Fibroblast of skin of left biceps (primary cell): ENCODE results near the gene PRMT5.
"Not testable (repeated sequence)": the region's sequence is repeated elsewhere in the genome, so short reads cannot be mapped to it uniquely, and the experiment has no call there.

Experiments
- DNase-seq, 2 experiments: peaks; one replicate each; pipeline ENCODE4 v3.0.0-alpha.2; 2013; ENCODE audit warnings: low read depth in 2 of 2

Gene PRMT5

DNA sequence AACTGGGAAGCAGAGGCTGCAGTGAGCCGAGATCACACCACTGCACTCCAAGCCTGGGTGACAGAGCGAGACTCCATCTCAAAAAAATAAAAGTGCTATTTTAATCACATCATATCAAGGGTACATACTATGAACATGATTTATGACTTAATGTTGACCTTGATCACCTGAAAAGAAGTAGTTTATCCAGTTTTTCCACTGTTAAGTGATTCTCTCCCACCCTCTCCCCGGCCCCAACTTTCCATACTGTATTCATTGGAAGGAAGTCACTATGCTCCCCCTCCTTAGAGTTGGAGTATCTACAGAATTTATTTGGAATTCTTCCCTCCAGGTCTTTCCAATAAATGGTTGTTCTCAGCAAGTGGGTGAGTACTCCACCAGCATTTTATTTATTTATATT is 3.0 kb upstream of the PRMT5 start:
- no peak for DNase-seq

DNA sequence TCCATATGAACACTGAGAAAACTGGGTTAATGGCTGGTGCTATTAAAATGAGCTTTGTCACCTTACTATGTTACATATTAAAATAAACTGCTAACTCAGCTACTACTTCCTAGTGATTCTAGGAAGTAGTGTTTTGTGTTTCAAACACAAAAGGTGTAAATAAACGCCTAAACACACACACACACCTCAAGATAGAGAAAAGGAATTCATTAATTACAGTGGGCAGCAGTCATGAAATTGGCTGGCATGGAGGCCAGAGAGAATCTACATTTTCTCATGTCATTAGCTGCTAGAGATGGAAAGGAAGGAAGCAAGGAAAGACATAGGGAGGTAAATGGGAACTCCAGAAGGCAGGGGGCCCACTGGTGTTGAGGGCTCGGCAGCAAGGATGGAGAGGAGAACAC is 787 bp upstream of the PRMT5 start:
- no peak for DNase-seq

DNA sequence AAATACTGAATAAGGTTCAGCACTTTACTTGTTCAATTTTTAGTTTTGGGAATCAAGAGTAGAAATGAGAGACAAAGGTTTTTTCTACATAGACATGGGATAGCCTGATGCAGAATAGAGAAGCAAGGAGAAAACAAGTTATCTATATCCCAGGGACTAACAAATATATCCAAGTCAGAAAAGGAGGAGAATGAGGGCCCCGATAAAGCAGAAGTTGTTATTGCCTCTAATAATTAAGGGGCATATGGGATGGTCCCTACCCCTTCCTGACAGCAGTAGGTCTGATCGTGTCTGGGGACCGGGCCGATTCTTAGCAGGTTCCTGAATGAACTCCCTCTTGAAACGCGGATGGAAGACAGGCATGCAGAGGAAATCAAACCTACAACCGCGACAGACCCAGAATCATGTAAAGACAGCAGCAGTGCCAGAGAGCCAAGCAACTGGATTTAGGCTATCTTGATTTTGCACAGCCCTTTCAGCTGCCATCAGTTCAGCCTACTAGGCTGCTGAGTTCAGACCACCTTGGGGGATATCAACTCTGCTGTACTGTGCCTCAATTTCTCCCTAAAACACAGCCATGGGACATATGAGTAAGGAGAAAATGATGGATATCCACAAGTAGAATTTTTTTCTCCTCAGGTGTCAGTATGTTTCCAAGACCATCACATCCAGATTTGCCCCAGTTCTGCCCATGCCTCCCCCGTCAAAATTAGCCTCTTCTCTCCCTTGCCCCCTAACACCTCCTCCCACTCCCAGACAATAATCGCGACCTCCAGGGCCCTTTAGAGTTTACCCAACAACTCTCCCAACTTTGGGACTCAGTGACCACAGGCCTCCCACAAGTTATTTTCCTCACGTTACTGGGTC is 706 bp downstream of the PRMT5 start:
- no peak for DNase-seq

DNA sequence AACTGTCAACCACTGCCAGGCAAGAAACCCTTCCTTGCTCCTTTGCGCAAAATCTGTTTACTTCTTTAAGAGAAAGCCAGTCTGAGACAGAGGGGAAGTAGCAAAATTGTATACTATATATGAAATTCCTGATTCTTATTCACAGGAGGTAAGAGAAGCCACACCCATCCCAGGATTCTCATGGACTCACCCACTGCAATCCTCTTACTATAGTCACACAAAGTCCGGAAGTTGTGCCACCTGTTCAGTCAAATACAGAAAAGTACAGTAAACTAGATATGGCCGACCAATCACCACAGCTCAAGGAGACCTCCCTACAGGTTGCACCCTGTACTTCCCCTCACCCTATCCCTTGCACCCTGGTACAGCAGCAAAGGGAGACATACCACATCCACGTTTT is 2.9 kb downstream of the PRMT5 start:
- DNase-seq, result no peak

DNA sequence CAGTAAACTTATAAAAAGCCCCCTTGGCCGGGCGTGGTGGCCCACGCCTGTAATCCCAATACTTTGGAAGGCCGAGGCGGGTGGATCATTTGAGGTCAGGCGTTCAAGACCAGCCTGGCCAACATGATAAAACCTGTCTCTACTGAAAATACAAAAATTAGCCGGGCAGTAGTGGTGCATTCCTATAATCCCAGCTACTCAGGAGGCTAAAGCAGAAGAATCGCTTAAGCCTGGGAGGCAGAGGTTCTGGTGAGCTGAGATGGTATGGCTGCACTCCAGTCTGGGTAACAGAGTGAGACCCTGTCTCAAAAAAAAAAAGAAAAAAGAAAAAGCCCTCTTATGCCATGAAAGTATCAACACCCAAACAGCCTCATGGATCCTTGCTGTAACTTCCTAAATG is 3.7 kb downstream of the PRMT5 start:
- DNase-seq, result no peak

DNA sequence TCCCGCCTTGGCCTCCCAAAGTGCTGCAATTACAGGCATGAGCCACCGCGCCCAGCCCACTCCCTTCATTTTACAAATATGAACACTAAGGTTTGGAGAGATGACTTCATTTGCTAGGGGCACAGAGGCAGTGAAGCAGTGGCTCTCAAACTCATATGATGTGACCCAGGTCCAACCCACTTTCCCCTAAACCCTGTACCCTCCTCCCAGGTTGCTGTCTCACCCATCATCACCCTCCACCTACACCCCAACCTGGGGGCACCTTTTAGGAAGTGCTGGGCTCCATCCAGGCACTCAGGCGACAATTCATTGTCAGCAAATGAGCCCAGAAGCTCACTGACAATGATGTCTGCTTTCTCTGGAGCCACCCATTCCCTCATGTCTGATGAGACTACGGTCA is 5.4 kb downstream of the PRMT5 start:
- no peak for DNase-seq

DNA sequence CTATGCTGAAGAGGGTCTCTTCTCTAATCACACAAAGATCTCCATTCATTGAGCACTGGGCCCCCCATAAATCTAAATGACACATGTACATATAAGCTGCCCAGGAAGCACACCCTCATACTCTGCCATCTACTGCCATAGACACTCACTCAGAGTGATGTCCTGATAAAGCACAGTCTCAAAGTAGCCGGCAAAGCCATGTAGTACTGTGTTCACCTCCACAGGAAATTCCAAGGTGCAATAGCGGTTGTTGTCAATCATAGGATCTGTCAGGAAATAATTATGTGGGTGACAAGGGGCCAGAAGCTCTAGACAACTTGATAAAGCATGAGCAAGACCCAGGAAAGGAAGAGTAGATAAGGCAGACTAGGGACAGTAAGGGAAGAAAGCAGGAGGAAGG is 6.9 kb downstream of the PRMT5 start:
- DNase-seq, result no peak

DNA sequence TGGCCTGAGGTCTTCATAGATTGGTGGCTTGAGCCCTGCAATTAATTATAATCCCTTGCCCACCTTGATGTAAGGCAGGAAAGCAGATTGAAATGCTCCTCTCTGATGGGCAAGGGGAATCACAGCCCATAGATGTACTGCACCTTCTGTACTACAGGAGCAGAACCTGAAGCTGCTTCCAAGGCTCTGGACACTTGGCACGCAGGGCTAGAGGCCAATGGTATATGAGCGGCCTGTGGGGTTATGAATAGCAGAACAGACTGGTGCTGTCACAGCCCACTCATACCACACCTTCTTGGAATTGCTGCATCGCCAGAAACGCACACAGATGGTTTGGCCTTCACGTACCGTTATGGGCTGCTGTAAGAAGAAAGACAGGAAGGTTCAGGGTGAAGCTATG is 8.5 kb downstream of the PRMT5 start:
- DNase-seq, result no peak

DNA sequence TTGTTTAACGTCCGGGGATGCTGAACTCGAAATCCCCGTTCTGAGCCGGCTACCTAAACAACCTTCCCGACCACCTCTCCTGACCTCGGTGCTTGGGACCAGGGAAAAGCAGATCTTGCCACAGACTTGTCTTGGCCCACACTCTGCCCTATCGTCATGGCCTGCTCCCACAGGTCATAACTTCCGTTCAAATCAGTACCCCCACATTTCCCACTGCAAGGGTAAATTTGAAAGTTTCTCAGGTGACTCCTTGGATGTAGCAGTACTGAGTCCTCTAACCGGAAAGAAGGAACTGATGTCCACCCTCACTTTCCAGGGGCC is 9.6 kb downstream of the PRMT5 start:
- no peak for DNase-seq

DNA sequence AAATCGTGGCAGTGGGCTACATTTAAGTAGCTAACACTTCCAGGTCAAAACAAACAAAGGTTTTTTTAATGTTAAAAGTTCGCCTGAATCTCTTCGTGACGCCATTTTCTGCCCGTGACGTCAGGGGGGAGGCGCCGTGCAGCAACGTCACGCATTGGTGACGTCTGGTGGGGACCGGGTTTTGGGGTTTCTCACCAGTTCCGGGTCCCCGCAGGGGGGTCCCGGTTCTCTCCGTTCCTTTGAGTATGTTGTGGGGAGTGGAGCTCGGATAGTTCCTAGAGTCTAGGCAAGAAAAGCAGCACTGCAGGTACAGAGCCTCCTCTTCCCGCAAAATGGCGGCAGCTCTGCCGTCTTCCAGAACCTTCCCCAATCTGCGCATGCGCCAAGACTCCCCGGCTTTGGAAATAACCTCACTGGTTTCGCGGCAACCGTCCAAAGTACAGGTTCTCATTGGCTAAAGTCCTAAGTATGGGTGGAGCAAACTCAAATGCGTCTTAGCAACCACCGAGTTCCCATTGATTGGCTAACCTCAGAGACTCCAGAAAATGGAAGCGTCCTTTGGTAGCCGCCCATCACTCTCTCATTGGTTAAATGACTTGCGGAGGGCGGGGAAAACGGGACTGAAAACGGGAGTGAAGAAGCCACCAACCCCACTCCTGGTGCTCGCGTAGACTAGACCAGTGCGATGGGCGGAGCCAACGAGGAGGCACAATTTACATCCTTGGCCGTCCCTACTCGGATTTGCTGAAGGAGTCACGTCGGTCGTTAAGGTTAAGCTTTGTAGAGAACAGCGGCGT is 10.2 kb downstream of the PRMT5 start, which contains the start of gene RBM23:
TSS of gene RBM23 (minus strand) at position 346 of the 797 bp plus-strand sequence.
- peak; percentile 100 for DNase-seq

DNA sequence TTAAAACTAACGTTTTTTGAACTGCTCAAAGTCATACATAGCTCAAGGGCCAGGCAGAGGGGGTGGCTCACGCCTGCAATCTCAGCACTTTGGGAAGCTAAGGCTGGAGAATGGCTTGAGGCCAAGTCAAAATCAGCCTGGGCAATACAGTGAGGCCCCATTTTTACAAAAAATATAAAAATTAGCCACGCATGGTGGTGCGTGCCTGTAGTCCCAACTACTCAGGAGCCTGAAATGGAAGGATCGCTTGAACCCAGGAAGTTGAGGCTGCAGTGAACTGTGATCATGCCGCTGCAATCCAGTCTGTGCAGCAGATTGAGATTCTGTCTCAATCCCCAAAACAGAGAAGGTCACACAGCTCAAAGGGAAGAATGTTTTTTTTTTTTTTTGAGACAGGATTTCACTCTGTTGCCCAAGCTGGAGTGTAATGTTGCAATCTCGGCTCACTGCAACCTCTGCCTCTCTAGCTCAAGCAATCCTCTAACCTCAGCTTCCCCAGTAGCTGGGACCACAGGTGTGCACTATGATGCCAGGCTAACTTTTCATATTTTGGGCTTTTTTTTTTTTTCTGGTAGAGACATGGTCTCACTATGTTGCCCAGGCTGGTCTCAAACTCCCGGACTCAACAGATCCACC is 13.2 kb downstream of the PRMT5 start:
- no peak for DNase-seq

DNA sequence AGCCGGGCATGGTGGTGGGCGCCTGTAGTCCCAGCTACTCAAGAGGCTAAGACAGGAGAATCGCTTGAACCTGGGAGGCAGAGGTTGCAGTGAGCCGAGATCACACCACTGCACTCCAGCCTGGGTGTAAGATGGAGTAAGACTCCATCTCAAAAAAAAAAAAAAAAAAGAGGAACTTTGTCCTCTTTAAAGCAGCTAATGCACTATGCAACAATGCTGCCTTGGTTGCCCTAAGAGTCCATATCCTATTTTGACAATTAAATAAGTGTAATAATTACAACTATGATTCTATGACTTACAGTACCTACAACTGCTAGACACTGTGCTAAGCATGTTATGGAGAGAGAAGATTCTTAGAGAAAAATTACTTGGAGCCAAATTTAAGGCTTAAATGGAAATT is 14.3 kb downstream of the PRMT5 start:
- not testable (repeated sequence) for DNase-seq

DNA sequence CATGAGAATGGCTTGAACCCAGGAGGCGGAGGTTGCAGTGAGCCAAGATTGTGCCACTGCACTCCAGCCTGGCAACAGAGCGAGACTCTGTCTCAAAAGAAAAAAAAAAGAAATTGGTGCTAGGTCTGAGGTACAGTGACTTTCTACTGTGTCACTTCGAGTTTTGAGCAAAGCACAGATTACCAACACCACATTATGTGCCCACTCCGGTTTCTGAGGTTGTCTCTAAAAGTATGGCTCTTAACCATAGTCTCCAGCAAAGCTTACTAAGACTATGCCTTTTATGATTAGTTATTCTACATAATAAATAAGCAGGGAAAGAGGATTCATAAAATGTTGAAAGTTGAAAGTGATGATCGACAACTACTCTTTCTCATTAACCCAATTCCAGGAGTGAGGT is 18.3 kb downstream of the PRMT5 start:
- no peak for DNase-seq

DNA sequence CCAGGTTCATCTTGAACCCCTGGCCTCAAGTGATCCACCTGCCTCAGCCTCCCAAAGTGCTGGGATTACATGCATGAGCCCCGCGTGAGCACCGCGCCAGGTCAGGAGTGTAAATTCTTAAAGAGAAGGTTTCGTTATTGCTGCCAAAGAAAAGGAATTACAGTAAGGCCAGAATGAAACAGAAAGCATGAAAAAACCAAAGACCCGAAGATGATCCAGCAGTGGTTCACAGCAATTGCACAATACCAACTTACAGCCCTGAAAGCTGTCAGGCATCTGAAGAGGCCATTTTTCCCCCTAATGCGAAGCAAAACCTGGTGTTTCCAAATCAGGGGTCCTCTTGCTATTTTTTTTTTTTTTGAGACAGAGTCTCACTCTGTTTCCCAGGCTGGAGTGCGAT is 20.6 kb downstream of the PRMT5 start:
- no peak for DNase-seq

DNA sequence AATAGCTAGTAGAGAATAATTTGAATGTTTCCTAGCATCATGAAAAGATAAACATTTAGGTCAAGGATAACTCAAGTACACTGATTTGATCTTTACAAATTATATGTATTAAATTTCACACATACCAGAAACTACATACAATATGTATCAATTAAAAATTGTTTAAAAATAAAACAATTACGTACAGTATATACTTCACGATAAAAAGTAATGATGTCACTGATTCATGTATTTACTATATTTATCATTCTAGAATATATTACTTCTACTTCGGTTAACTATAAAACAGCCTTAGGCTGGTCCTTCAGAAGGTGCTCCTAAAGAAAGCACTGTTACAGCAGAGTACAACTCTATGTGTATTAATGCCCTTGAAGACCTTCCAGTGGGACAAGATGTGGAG is 21.7 kb downstream of the PRMT5 start:
- DNase-seq, result no peak

DNA sequence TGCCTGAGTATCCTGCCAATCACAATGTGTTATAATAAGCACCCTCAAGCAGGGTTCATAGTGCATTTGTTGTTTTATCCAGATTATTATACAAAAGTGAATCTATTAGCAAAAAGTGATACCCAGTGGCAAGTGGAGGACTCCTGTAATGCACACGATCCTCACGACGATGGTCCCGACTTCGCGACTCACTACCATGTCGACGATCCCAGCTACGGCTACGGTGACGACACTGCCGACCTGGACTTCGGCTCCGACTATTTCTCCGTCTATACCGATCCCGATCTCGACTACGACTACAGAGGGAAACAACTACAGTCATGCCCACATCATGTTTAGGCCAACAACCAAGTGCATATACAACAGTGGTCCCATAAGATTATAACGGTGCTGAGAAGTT is 23.1 kb downstream of the PRMT5 start:
- DNase-seq, result no peak

DNA sequence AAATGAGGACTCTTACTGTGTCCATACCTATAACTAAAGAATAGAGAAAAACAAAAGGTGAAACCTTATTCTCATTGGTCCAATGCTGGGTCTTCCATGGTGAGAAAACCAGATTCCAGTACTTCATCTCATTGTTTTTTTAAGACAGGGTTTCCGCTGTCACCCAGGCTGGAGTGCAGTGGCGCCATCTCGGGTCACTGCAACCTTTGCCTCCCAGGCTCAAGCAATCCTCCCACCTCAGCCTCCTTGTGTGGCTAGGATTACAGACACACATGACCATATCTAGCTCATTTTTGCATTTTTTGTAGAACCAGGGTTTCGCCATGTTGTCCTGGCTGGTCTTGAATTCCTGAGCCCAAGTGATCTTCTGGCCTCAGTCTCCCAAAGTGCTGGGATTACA is 23.5 kb downstream of the PRMT5 start:
- DNase-seq, result no peak

DNA sequence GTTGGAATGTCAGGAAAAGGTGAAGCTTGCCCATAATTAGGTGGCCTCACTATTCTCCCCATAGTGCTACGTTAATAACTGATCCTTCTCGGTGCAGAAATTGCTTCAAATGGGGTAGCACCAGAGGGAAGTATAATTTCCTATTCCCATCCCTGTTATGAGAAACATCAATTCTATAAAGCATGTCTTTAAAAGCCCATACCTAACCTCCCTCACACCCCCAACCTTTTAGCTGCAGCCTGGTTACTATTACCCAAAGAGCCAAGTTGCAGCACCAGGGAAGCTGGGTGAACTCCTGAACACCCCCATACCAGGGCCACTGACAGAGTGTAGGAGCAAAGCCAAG is 25.5 kb downstream of the PRMT5 start:
- no peak for DNase-seq

DNA sequence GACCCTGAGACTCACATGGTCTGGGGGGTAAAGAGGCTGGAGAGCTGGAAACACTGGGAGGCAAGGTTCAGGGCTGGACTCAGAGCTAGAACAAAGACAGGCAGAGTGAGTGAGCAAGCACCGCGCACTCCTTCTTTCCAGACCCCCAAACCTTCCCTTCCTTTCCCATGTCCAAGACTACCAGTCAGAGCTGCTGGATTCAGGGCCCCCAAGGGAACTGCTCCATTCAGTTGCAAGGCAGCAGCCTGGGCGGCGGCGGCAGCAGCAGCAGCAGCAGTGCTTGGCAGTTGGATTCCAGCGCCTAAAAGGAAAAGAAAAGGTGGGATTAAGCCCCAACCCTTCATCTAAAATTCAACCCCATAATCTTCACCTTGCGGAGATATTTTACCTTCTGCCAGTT is 27.4 kb downstream of the PRMT5 start:
- no peak for DNase-seq

DNA sequence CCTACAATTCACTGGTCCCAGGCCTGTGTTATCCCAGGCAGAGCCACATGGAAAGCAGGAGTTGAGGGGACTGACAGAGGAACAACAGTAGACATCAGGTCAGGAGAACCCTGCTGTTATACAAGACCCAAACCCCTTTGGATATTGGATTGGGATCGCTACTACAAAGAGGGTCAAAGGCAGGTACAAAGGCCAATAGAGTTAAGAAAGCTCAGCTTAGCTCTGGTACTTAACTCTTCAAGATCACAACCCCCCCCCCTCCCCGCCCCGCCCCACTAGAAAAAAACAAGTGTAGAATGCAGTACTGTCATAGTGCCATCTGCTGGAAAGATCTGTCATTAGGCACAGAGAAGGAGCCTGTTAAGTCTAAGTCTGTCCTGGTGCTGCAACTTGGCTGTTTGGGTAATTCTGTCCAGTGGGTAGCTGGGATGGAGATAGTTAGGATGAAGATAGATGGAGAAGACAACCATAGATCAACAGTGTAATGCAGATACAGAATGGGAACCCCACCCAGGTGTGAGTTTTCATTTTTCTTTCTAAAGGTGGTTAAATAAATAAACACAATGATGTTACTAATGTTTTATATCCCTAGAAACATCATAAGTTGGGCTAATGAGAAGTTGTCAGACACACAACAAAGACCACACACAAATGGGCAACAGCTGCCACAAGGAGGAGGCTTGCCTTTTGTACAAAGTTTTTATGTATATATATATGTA is 28.9 kb downstream of the PRMT5 start:
- peak in 1 of 2 experiments; percentile 39 for DNase-seq

DNA sequence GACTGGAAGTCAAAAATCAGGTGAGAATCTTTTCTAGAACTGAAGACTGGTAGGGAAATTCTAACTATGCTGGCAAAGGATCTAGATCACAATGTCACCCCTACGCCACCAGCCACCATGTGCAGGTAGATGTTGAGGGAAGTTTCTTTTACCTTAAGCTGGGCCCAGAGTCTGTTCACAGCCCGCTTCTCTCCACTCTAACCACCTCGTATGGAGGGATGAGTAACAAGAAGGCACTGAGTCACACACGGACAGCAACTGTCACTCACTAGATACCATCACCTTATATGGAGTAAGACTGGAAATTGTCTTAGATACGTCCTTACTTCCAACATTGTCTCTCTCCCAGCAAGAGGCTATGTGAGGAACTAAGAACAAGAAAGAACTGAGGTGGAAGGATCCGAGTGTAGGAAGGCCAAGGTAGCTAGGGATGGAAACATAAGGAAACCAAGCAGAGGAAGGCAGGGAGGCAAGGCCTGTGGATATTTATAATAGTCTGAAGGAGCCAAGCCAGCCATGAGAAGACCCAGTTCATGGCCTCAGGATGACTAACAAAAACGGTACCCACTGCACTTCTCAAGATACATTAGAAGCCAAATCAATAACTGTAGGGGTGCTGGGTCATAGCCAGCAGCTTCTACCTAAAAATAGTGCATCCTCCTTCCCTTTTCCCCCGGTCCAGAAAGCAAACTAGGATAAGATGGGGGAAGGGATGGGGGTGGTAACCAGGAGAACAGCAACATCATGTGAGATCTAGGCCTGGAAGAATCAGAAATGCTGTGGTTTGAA is 30.7 kb downstream of the PRMT5 start:
- peak; percentile 52 to 55 for DNase-seq
